DND-41 (cell line): ENCODE data around the gene RUNX3.

Experiments used
- CTCF ChIP-seq: IDR thresholded peaks from 2 replicates; pipeline ENCODE4 v1.5.1; 2012; ENCODE audit warnings: borderline replicate concordance, low read length, moderate library complexity, mild to moderate bottlenecking; ENCODE audit not compliant: poor library complexity, severe bottlenecking; ENCODE audit errors: extremely low read depth
- EZH2 ChIP-seq: IDR thresholded peaks from 3 replicates; pipeline ENCODE4 v1.6.1; 2012; ENCODE audit warnings: borderline replicate concordance, low read depth, mild to moderate bottlenecking, moderate library complexity, low read length, inconsistent platforms; ENCODE audit not compliant: severe bottlenecking

- TF ChIP-seq CTCF, result no peak
- TF ChIP-seq EZH2, result no peak
Observed at GRCh38 chr1:24940231-24940630, 10.2 kb upstream of the RUNX3 start.
